GM18951 (cell line): ENCODE data around the gene ARVCF.

ENCODE experiments used
- POLR2A ChIP-seq: IDR thresholded peaks from 4 replicates; pipeline ENCODE4 v1.6.1; 2011; ENCODE audit warnings: mild to moderate bottlenecking; ENCODE audit not compliant: insufficient read length, insufficient read depth; ENCODE audit errors: extremely low read depth
- in situ Hi-C: fragments of 300-500 bp; cut with MboI; formaldehyde crosslinking; loops from one replicate; pipeline ENCODE4 v1.12.0; 2022; ENCODE audit warnings: low sequenced_read_pairs, mixed read lengths, inconsistent platforms; ENCODE audit not compliant: unreplicated experiment

ARVCF gene

GRCh38 chr22:20016734-20017621 is at the start of gene ARVCF:
Gene ARVCF, minus strand, starts transcription at chr22:20016823. Its CDS starts 26,029 bp downstream, at chr22:19990794.
- TF ChIP-seq POLR2A, result no peak
- in situ Hi-C loops, result no loop called here

GRCh38 chr22:20065896-20066616 is 49.4 kb upstream of the ARVCF start:
- no peak for TF ChIP-seq POLR2A
- in situ Hi-C loops, result no loop called here

- in situ Hi-C loops, result no loop called here
- TF ChIP-seq POLR2A, result no peak
Observed at GRCh38 chr22:20064545-20065262, 48.1 kb upstream of the ARVCF start.

- in situ Hi-C loops, result no loop called here
Observed at GRCh38 chr22:20064140-20064480, 47.5 kb upstream of the ARVCF start.

GRCh38 chr22:20063271-20064139 is 46.9 kb upstream of the ARVCF start:
- in situ Hi-C loops, result no loop called here
- TF ChIP-seq POLR2A, result no peak

More at GRCh38 chr22:20064140-20064480, 47.5 kb upstream of the ARVCF start:
- TF ChIP-seq POLR2A, result no peak

- in situ Hi-C loops, result no loop called here
- TF ChIP-seq POLR2A, result no peak
Observed at GRCh38 chr22:20062766-20063083, 46.1 kb upstream of the ARVCF start.

GRCh38 chr22:20062043-20062765 is 45.6 kb upstream of the ARVCF start:
- in situ Hi-C loops, result no loop called here
- no peak for TF ChIP-seq POLR2A

- TF ChIP-seq POLR2A, result no peak
- in situ Hi-C loops, result no loop called here
Observed at GRCh38 chr22:20061481-20061861, 44.8 kb upstream of the ARVCF start.

GRCh38 chr22:20060700-20061480 is 44.3 kb upstream of the ARVCF start:
- TF ChIP-seq POLR2A, result no peak
- in situ Hi-C loops, result no loop called here

GRCh38 chr22:20058989-20059770 is 42.6 kb upstream of the ARVCF start:
- in situ Hi-C loops, result no loop called here
- TF ChIP-seq POLR2A, result no peak

GRCh38 chr22:20057596-20058268 is 41.1 kb upstream of the ARVCF start:
- no peak for TF ChIP-seq POLR2A
- in situ Hi-C loops, result no loop called here
